ENCODE data around the gene PRIM2.

GRCh38 chr6:57342148-57342669, 24.8 kb downstream of the PRIM2 start:
- no peak for TF ChIP-seq CTCF (IDR thresholded peaks at IDR 0.05)
- TF ChIP-seq POLR2A (IDR thresholded peaks at IDR 0.05; ENCODE audit: low read depth): no peak
- no peak for TF ChIP-seq EP300 (IDR thresholded peaks at IDR 0.05)
- no peak for TF ChIP-seq POLR2AphosphoS5 (IDR thresholded peaks at IDR 0.05)

All from esophagus muscularis mucosa (tissue), 4 donors.